ENCODE results near the gene TARBP1.

DNA sequence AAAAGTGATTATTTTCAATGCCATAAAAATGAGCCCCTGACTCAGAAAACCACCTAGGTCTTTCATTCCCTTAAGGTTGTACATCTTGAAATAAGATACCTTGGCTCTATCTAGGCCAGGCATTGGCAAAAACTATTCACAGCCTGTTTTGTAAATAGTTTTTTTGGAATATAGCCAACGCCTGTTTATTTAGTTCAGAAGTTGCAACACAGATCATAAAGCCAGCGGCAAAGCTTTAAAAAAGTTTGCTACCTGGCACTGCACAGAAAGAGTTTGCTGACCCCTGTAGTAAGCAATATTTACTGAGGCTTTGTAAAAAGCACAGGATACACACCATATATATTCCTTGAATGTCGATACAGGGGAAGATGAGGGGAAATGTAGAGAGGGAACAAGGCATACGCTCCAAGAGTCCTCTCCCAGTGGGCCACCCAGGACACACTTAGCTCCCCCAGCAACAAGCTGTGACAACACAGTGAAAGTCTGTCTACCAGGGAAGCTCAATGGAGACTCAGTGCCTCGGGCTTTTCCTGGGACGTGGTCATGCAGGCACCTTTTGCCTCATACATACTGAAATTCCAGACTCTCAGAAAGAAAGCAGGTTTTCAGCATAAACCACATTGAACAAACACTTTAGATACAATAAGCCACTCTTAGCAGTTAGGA, 20.5 kb downstream of the TARBP1 start:
- TF ChIP-seq POLR2A (IDR thresholded peaks at IDR 0.05) (no peak), POLR2AphosphoS5 (IDR thresholded peaks at IDR 0.05) (no peak)
